ENCODE results near the gene ZNF688.

The ZNF688 gene

DNA sequence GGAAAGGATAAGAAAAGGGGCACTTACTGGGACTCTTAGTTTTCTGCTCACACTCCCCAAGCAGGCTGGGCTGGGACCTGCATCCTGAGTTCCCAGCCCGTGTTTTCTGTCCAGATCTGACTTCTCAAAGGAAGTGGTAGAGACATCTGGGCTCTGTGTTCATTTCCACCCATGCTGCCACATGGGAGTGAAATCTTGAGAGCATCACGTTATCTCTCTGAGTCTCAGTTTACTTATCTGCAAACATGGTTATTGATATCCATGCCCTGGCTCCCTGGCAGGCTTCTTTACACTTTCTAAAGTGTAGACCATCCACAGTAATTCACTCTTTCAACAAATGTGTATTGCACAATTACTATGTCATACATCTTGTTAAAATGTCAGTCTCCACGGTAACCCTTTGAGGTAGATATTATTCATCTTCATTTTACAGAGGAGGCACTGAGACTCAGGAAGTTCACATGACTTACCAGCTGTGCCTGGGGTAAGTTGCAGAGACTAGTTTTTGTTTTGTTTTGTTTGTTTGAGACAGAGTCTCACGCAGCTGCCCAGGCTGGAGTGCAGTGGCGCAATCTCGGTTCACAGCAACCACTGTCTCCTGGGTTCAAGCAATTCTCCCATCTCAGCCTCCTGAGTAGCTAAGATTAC lies 3.4 kb downstream of the ZNF688 start:
- no peak overlapping the region for H4K91ac ChIP-seq (ENCODE audit: low read depth, low read length, poor library complexity)
- peaks cover 0 to 4% of the 10 kb centered on the region in 2 donors for H3K9me3 ChIP-seq (replicated peaks in 1 of 2; ENCODE audit: control insufficient read depth in 2 of 2, insufficient read depth in 1 of 2, low read depth in 1 of 2, low read length in 2 of 2)
- no peak overlapping the region for H2BK15ac ChIP-seq (ENCODE audit: low read length)
- H3K36me3 ChIP-seq (replicated peaks in 1 of 2; ENCODE audit: control insufficient read depth in 2 of 2, insufficient read depth in 2 of 2, low read length in 2 of 2) = peaks cover 0 to 7% of the 10 kb centered on the region in 2 donors
- H2BK120ac ChIP-seq (ENCODE audit: low read depth, low read length) = no peak overlapping the region
- H3K14ac ChIP-seq (ENCODE audit: low read length) = no peak overlapping the region
- no peak overlapping the region for H2AFZ ChIP-seq (ENCODE audit: low read length)
- peaks cover 0 to 4% of the 10 kb centered on the region in 2 donors for H3K4me1 ChIP-seq (ENCODE audit: control insufficient read depth in 2 of 2, insufficient read depth in 1 of 2, low read depth in 1 of 2, low read length in 2 of 2)
- H2BK5ac ChIP-seq (ENCODE audit: low read length) = no peak overlapping the region
- no peak overlapping the region for H4K8ac ChIP-seq (ENCODE audit: low read depth, low read length)
- no peak overlapping the region for H3K18ac ChIP-seq (ENCODE audit: low read length)
- H3K23ac ChIP-seq (ENCODE audit: low read depth, low read length, poor library complexity) = no peak overlapping the region
- peaks cover 5% of the 10 kb centered on the region for H3K79me1 ChIP-seq (ENCODE audit: low read depth, low read length)
- no peak overlapping the region for H3K9ac ChIP-seq (ENCODE audit: low read depth, low read length, poor library complexity)
- WGBS, 2 donors (ENCODE audit: extremely low coverage in 2 of 2, insufficient read length in 2 of 2, insufficient replicate concordance in 1 of 2) = no CpG with 5 or more reads among the region's 6 CpGs
- H3K4ac ChIP-seq (ENCODE audit: low read length) = no peak overlapping the region
- no peak overlapping the region for H2AK5ac ChIP-seq (ENCODE audit: low read depth, low read length)
- no peaks in the 10 kb centered on the region for H3K27me3 ChIP-seq (ENCODE audit: control insufficient read depth in 3 of 3, insufficient read depth in 3 of 3, low read depth in 1 of 3, low read length in 3 of 3)
- no peak overlapping the region for H3K4me3 ChIP-seq (ENCODE audit: low read length in 2 of 2)
- no peak for DNase-seq (ENCODE audit: low spot score)
- no peak overlapping the region for H2BK12ac ChIP-seq (ENCODE audit: low read length)
- H3K4me2 ChIP-seq (ENCODE audit: insufficient read depth, low read length, poor library complexity, severe bottlenecking) = no peak overlapping the region
- H3K27ac ChIP-seq (replicated peaks; ENCODE audit: low read length) = no peak overlapping the region

DNA sequence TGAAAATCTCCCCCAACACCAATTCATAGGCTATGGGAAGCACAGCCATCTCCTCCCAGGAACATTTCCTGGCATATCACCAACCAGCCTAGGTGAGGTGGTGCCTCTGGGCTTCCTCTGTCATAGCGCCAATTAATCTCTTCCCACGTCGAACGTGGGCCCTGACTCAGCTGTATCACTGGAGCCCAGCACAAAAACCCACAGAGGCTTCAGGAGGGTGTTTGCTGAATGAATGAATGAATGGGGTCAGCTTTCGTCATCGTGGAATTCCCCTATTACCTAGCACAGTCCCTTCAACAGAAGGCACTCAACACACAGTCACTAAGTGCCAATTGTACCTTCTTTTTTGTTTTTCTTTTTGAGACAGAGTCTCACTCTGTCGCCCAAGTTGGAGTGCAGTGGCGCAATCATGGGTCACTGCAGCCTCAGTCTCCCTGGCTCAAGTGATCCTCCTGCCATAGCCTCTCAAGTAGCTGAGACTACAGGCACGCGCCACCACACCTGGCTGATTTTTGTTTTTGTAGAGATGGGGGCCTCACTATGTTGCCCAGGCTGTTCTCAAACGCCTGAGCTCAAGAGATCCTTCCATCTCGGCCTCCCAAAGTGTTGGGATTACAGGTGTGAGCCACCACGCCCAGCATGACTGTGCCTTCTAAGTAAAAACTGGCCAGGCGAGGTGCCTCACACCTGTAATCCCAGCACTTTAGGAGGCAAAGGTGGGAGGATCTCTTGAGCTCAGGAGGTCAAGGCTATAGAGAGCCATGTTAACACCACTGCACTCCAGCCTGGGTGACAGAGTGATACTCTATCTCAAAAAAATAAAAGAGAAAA lies 4.1 kb downstream of the ZNF688 start:
- H3K27ac ChIP-seq (replicated peaks; ENCODE audit: low read length) = no peak overlapping the region
- H3K9me3 ChIP-seq (replicated peaks in 1 of 2; ENCODE audit: control insufficient read depth in 2 of 2, insufficient read depth in 1 of 2, low read depth in 1 of 2, low read length in 2 of 2) = peaks cover 0 to 4% of the 10 kb centered on the region in 2 donors
- no CpG with 5 or more reads among the region's 14 CpGs for WGBS, 2 donors (ENCODE audit: extremely low coverage in 2 of 2, insufficient read length in 2 of 2, insufficient replicate concordance in 1 of 2)
- no peaks in the 10 kb centered on the region for H3K27me3 ChIP-seq (ENCODE audit: control insufficient read depth in 3 of 3, insufficient read depth in 3 of 3, low read depth in 1 of 3, low read length in 3 of 3)
- H3K18ac ChIP-seq (ENCODE audit: low read length) = no peak overlapping the region
- H3K9ac ChIP-seq (ENCODE audit: low read depth, low read length, poor library complexity) = no peak overlapping the region
- no peak overlapping the region for H3K23ac ChIP-seq (ENCODE audit: low read depth, low read length, poor library complexity)
- H2BK12ac ChIP-seq (ENCODE audit: low read length) = no peak overlapping the region
- no peak overlapping the region for H3K4me3 ChIP-seq (ENCODE audit: low read length in 2 of 2)
- no peak for DNase-seq (ENCODE audit: low spot score)
- peaks cover 0 to 7% of the 10 kb centered on the region in 2 donors for H3K36me3 ChIP-seq (replicated peaks in 1 of 2; ENCODE audit: control insufficient read depth in 2 of 2, insufficient read depth in 2 of 2, low read length in 2 of 2)
- peaks cover 5% of the 10 kb centered on the region for H3K79me1 ChIP-seq (ENCODE audit: low read depth, low read length)
- H3K4me1 ChIP-seq (ENCODE audit: control insufficient read depth in 2 of 2, insufficient read depth in 1 of 2, low read depth in 1 of 2, low read length in 2 of 2) = peaks cover 0 to 4% of the 10 kb centered on the region in 2 donors
- no peak overlapping the region for H2BK120ac ChIP-seq (ENCODE audit: low read depth, low read length)
- H3K14ac ChIP-seq (ENCODE audit: low read length) = no peak overlapping the region
- H4K91ac ChIP-seq (ENCODE audit: low read depth, low read length, poor library complexity) = no peak overlapping the region
- H4K8ac ChIP-seq (ENCODE audit: low read depth, low read length) = no peak overlapping the region
- no peak overlapping the region for H2AK5ac ChIP-seq (ENCODE audit: low read depth, low read length)
- H2AFZ ChIP-seq (ENCODE audit: low read length) = no peak overlapping the region
- no peak overlapping the region for H2BK15ac ChIP-seq (ENCODE audit: low read length)
- H3K4ac ChIP-seq (ENCODE audit: low read length) = no peak overlapping the region
- H2BK5ac ChIP-seq (ENCODE audit: low read length) = no peak overlapping the region
- no peak overlapping the region for H3K4me2 ChIP-seq (ENCODE audit: insufficient read depth, low read length, poor library complexity, severe bottlenecking)

DNA sequence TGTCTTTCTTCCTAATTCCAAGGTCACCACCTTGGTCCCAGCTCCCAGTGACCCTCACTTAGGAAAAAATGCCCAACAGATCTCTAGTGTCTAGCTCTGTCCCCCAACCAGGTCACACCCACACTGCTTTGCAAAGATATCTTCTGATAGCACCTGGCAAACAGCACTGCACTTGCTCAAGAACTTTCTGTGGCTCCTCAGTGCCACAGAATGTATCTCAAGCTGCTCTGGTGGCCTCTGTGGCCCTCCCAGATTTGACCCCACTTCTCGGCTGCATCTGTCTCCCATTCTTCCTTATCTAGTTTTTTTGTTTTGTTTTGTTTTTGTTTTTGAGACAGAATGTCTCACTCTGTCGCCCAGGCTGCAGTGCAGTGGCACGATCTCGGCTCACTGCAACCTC lies 5.0 kb downstream of the ZNF688 start:
- WGBS, 2 donors (ENCODE audit: extremely low coverage in 2 of 2, insufficient read length in 2 of 2, insufficient replicate concordance in 1 of 2) = no CpG with 5 or more reads among the region's 4 CpGs

DNA sequence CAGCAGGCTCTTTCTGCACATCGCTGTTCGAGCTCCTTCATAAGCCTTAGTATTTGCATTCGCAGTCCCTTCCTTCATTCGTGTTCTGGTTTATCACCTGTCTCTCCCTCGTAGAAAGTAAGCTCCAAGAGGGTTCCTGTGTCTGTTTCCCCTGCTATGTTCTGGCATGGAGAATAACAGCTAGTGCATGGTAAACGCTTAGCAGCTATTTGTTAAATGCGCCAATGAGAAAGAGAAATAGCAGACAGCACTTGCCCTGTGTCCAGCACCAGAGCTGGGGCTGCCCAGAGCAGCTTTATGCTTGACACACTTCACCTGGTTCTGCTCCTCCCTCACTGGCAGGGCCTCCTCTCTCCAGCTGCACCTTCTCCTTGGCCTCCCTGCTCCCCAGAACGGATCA lies 5.5 kb downstream of the ZNF688 start:
- Histone ChIP-seq H3K4me2 (ENCODE audit: insufficient read depth, low read length, poor library complexity, severe bottlenecking) (no peak overlapping the region), H3K4me1 (ENCODE audit: control insufficient read depth in 2 of 2, insufficient read depth in 1 of 2, low read depth in 1 of 2, low read length in 2 of 2) (peaks cover 0 to 4% of the 10 kb centered on the region in 2 donors), H3K27me3 (ENCODE audit: control insufficient read depth in 3 of 3, insufficient read depth in 3 of 3, low read depth in 1 of 3, low read length in 3 of 3) (peaks cover 0 to 6% (median 0%) of the 10 kb centered on the region in 3 experiments), H4K91ac (ENCODE audit: low read depth, low read length, poor library complexity) (peak overlapping the region; percentile 9), H2AFZ (ENCODE audit: low read length) (peak overlapping the region; percentile 58), H4K8ac (ENCODE audit: low read depth, low read length) (no peak overlapping the region), H2BK120ac (ENCODE audit: low read depth, low read length) (peak overlapping the region; percentile 31), H2BK15ac (ENCODE audit: low read length) (no peak overlapping the region), H3K4ac (ENCODE audit: low read length) (no peak overlapping the region), H3K9ac (ENCODE audit: low read depth, low read length, poor library complexity) (no peak overlapping the region), H2AK5ac (ENCODE audit: low read depth, low read length) (no peak overlapping the region), H3K36me3 (replicated peaks in 1 of 2; ENCODE audit: control insufficient read depth in 2 of 2, insufficient read depth in 2 of 2, low read length in 2 of 2) (peaks cover 0 to 7% of the 10 kb centered on the region in 2 donors), H3K23ac (ENCODE audit: low read depth, low read length, poor library complexity) (no peak overlapping the region), H2BK12ac (ENCODE audit: low read length) (no peak overlapping the region), H3K14ac (ENCODE audit: low read length) (peak overlapping the region; percentile 71), H2BK5ac (ENCODE audit: low read length) (no peak overlapping the region), H3K4me3 (ENCODE audit: low read length in 2 of 2) (no peak overlapping the region), H3K18ac (ENCODE audit: low read length) (no peak overlapping the region), H3K9me3 (replicated peaks in 1 of 2; ENCODE audit: control insufficient read depth in 2 of 2, insufficient read depth in 1 of 2, low read depth in 1 of 2, low read length in 2 of 2) (peaks cover 0 to 4% of the 10 kb centered on the region in 2 donors), H3K27ac (replicated peaks; ENCODE audit: low read length) (no peak overlapping the region), H3K79me1 (ENCODE audit: low read depth, low read length) (peaks cover 5% of the 10 kb centered on the region)
- no CpG with 5 or more reads among the region's 8 CpGs for WGBS, 2 donors (ENCODE audit: extremely low coverage in 2 of 2, insufficient read length in 2 of 2, insufficient replicate concordance in 1 of 2)
- no peak for DNase-seq (ENCODE audit: low spot score)

More for the DNA sequence above, 5.0 kb downstream of the ZNF688 start:
- H2BK12ac ChIP-seq (ENCODE audit: low read length) = no peak overlapping the region
- no peak for DNase-seq (ENCODE audit: low spot score)
- no peak overlapping the region for H3K18ac ChIP-seq (ENCODE audit: low read length)
- peak overlapping the region; percentile 31 for H2BK120ac ChIP-seq (ENCODE audit: low read depth, low read length)
- no peak overlapping the region for H3K9ac ChIP-seq (ENCODE audit: low read depth, low read length, poor library complexity)
- H3K27me3 ChIP-seq (ENCODE audit: control insufficient read depth in 3 of 3, insufficient read depth in 3 of 3, low read depth in 1 of 3, low read length in 3 of 3) = peaks cover 0 to under 1% (median 0%) of the 10 kb centered on the region in 3 experiments
- H3K4ac ChIP-seq (ENCODE audit: low read length) = no peak overlapping the region
- no peak overlapping the region for H4K8ac ChIP-seq (ENCODE audit: low read depth, low read length)
- H3K79me1 ChIP-seq (ENCODE audit: low read depth, low read length) = peaks cover 5% of the 10 kb centered on the region
- no peak overlapping the region for H3K4me2 ChIP-seq (ENCODE audit: insufficient read depth, low read length, poor library complexity, severe bottlenecking)
- no peak overlapping the region for H2AK5ac ChIP-seq (ENCODE audit: low read depth, low read length)
- no peak overlapping the region for H2AFZ ChIP-seq (ENCODE audit: low read length)
- no peak overlapping the region for H4K91ac ChIP-seq (ENCODE audit: low read depth, low read length, poor library complexity)
- H3K23ac ChIP-seq (ENCODE audit: low read depth, low read length, poor library complexity) = no peak overlapping the region
- peaks cover 0 to 7% of the 10 kb centered on the region in 2 donors for H3K36me3 ChIP-seq (replicated peaks in 1 of 2; ENCODE audit: control insufficient read depth in 2 of 2, insufficient read depth in 2 of 2, low read length in 2 of 2)
- no peak overlapping the region for H3K27ac ChIP-seq (replicated peaks; ENCODE audit: low read length)
- H3K14ac ChIP-seq (ENCODE audit: low read length) = no peak overlapping the region
- H3K4me3 ChIP-seq (ENCODE audit: low read length in 2 of 2) = no peak overlapping the region
- H2BK15ac ChIP-seq (ENCODE audit: low read length) = no peak overlapping the region
- H3K4me1 ChIP-seq (ENCODE audit: control insufficient read depth in 2 of 2, insufficient read depth in 1 of 2, low read depth in 1 of 2, low read length in 2 of 2) = peaks cover 0 to 4% of the 10 kb centered on the region in 2 donors
- peaks cover 0 to 4% of the 10 kb centered on the region in 2 donors for H3K9me3 ChIP-seq (replicated peaks in 1 of 2; ENCODE audit: control insufficient read depth in 2 of 2, insufficient read depth in 1 of 2, low read depth in 1 of 2, low read length in 2 of 2)
- no peak overlapping the region for H2BK5ac ChIP-seq (ENCODE audit: low read length)
